Activated CD8-positive, alpha-beta memory T cell treated with anti-CD3 and anti-CD28 coated beads for 4 hours (primary cell): Measurements from ENCODE around the gene REG1A.

Source experiments
- DNase-seq, 2 donors: peaks; one replicate each; pipeline ENCODE4 v3.0.0-alpha.2; 2020; ENCODE audit warnings: low read depth in 2 of 2

The REG1A gene

GRCh38 chr2:79120194-79120713 is at the start of gene REG1A:
Gene REG1A, plus strand, starts transcription at chr2:79120488. Its CDS starts 374 bp downstream, at chr2:79120862.
- DNase-seq, result no peak

GRCh38 chr2:79071078-79071477 is 49.2 kb upstream of the REG1A start:
- DNase-seq, result no peak

GRCh38 chr2:79082987-79083386 is 37.3 kb upstream of the REG1A start:
- DNase-seq, result no peak

- no peak for DNase-seq
Observed at GRCh38 chr2:79083597-79084251, 36.6 kb upstream of the REG1A start.

GRCh38 chr2:79084495-79085135 is 35.7 kb upstream of the REG1A start:
- DNase-seq, result no peak

- DNase-seq, result no peak
Observed at GRCh38 chr2:79085382-79085781, 34.9 kb upstream of the REG1A start.

GRCh38 chr2:79086255-79086654 is 34.0 kb upstream of the REG1A start:
- no peak for DNase-seq

GRCh38 chr2:79087785-79088364 is 32.4 kb upstream of the REG1A start, which contains the start of gene REG1B:
Gene REG1B, minus strand, starts transcription at chr2:79087993. Its CDS starts 381 bp downstream, at chr2:79087612.
- no peak for DNase-seq

GRCh38 chr2:79090693-79091092 is 29.6 kb upstream of the REG1A start:
- no peak for DNase-seq

GRCh38 chr2:79097843-79098242 is 22.4 kb upstream of the REG1A start:
- DNase-seq, result no peak

- DNase-seq, result no peak
Observed at GRCh38 chr2:79099140-79099686, 21.1 kb upstream of the REG1A start.

- no peak for DNase-seq
Observed at GRCh38 chr2:79100285-79100684, 20.0 kb upstream of the REG1A start.

- DNase-seq, result no peak
Observed at GRCh38 chr2:79101024-79101423, 19.3 kb upstream of the REG1A start.

GRCh38 chr2:79103214-79103613 is 17.1 kb upstream of the REG1A start:
- DNase-seq, result no peak

- no peak for DNase-seq
Observed at GRCh38 chr2:79105259-79105658, 15.0 kb upstream of the REG1A start.

GRCh38 chr2:79112269-79112668 is 8.0 kb upstream of the REG1A start:
- DNase-seq, result no peak

GRCh38 chr2:79114797-79115494 is 5.3 kb upstream of the REG1A start:
- no peak for DNase-seq

- no peak for DNase-seq
Observed at GRCh38 chr2:79116997-79117928, 3.0 kb upstream of the REG1A start.

- DNase-seq, result no peak
Observed at GRCh38 chr2:79122676-79123075, 2.4 kb downstream of the REG1A start.

GRCh38 chr2:79124907-79125720 is 4.8 kb downstream of the REG1A start:
- DNase-seq, result no peak
